Activated T-cell treated with anti-CD3 and anti-CD28 coated beads for 4 hours (primary cell): ENCODE data around the gene OR2W1.

Experiments used
- DNase-seq: peaks from one replicate; pipeline ENCODE4 v3.0.0-alpha.2; 2020

OR2W1 gene

DNA sequence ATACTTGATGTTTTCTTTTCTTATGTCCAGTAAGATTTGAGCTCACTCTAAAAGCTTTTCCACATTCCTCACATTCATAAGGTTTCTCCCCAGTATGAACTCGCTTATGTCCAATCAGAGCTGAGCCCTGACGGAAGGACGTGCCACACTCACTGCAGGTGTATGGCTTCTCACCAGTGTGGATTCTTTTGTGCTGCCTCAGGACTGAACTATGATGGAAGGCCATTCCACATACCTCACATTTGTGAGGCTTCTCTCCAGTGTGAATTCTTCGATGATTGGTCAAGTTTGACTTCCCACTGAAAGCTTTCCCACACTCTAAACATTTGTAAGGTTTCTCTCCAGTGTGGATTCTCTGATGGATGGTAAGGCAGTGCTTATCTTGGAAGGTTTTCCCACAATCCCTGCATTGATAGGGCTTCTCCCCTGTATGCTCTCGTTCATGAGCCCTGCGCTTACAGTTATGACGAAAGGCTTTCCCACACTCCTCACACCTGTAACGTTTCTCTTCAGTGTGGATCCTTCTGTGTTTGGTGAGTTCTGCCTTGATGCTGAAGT is 49.8 kb downstream of the OR2W1 start:
- no peak for DNase-seq
